Esophagus muscularis mucosa (tissue), 3 donors: Measurements from ENCODE around the gene CCDC12.

ENCODE experiments used
- POLR2A ChIP-seq: fragments of 450-650 bp; IDR thresholded peaks from one replicate; pipeline ENCODE4 v1.6.1; 2017; ENCODE audit warnings: antibody characterized with exemption, moderate library complexity, mild to moderate bottlenecking, low read depth
- POLR2AphosphoS5 ChIP-seq, 2 donors: sonication (generic); formaldehyde crosslinking; IDR thresholded peaks; one replicate each; pipeline ENCODE4 v1.6.1; 2017; ENCODE audit warnings: antibody characterized with exemption in 2 of 2
- TF ChIP-seq, protein P1 (sequence below), 3 experiments: fragments of 200-600 bp in 2 of 3; fragments of 450-650 bp in 1 of 3; sonication (generic) in 2 of 3; IDR thresholded peaks; one replicate each; pipeline ENCODE4 v1.5.1; 2017 to 2019; ENCODE audit warnings: antibody characterized with exemption in 3 of 3, mild to moderate bottlenecking in 2 of 3, moderate library complexity in 1 of 3

DNA sequence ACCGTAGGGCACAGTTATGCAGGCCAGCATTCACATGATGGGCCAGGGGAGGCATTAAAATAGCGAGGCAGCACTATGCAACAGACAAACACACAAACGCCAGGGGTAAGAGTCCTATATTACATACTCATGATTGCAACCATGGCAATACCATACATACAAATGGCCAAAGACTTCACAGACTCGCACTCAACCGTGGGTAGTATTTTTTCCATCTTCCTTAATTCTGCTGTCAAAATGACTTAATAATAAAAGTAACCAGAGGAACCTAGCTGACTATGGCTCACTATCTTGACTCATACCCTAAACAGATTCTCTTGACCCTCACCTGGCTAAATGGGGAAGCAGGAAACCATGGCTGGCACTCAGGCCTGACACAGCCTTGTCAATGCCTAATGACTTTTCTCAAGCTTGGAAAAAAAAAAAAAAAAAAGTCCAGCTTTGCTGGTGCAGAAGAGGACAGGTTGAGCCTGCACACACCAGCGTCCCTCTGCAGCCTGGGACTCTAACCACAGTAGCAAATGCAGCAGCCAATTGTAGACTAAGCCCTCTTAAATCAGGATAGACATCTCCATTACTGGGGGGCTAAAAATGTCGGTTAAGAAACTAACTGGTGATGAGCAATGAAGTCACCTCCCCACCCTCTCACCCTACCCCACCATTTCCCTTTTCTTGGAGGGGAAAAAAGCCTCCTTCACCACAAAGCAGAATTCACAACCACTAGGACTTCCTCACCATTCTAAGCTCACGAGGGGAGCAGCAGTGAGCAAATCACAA lies 23.1 kb downstream of the CCDC12 start:
- TF ChIP-seq, protein P1, sequence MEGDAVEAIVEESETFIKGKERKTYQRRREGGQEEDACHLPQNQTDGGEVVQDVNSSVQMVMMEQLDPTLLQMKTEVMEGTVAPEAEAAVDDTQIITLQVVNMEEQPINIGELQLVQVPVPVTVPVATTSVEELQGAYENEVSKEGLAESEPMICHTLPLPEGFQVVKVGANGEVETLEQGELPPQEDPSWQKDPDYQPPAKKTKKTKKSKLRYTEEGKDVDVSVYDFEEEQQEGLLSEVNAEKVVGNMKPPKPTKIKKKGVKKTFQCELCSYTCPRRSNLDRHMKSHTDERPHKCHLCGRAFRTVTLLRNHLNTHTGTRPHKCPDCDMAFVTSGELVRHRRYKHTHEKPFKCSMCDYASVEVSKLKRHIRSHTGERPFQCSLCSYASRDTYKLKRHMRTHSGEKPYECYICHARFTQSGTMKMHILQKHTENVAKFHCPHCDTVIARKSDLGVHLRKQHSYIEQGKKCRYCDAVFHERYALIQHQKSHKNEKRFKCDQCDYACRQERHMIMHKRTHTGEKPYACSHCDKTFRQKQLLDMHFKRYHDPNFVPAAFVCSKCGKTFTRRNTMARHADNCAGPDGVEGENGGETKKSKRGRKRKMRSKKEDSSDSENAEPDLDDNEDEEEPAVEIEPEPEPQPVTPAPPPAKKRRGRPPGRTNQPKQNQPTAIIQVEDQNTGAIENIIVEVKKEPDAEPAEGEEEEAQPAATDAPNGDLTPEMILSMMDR (IDR thresholded peaks at IDR 0.05), result no peak
- no peak for TF ChIP-seq POLR2AphosphoS5 (IDR thresholded peaks at IDR 0.05)
- no peak for TF ChIP-seq POLR2A
